GM10248 (cell line): ENCODE data around the gene RPS6KB2.

Source experiments
- CTCF ChIA-PET: fragments of 300-600 bp; sonication (Branson Sonifier 250); formaldehyde crosslinking; extraction: SDS; loops from one replicate; lab custom pipeline; 2021; ENCODE audit warnings: antibody characterized with exemption; lab: Yijun Ruan, JAX
- POLR2A ChIA-PET: fragments of 350-650 bp; sonication (Branson Sonifier 250); formaldehyde crosslinking; extraction: SDS; loops from one replicate; lab custom pipeline; 2020; ENCODE audit warnings: antibody characterized with exemption; lab: Yijun Ruan, JAX
- DNase-seq: peaks from one replicate; pipeline ENCODE4 v3.0.0; 2012; ENCODE audit errors: extremely low spot score
- TF ChIP-seq, protein P1 (sequence below): IDR thresholded peaks from 2 replicates; pipeline ENCODE4 v1.5.1; 2012; ENCODE audit warnings: mild to moderate bottlenecking, low read depth; ENCODE audit errors: extremely low read depth, missing control alignments, control extremely low read depth

RPS6KB2 gene

DNA sequence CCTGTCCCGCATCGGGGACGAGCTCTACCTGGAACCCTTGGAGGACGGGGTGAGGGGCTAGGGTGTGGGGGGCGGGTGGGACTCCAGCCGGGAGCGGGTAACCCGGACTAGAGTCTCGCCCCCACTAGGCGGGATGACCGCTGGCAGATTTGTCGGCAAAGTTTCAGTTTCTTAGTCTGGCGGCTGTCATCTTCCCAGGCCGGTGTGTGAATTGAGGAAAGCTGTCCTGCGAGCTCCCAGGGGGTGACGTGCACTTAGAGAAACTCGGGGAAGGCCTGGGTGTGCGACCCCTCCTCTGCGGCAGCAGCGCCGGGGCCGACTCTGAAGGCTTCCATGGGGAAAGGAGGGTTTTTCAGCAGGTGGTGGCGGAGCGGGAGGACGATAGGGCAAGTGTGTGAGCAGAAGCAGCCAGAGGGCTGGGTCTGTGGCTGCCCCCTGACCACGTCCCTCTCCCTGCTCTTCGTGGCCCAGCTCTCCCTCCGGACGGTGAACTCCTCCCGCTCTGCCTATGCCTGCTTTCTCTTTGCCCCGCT lies 36.0 kb upstream of the RPS6KB2 start:
- CTCF ChIA-PET, result interaction anchor here (1.1 to 42.5 kb wide), 11 partner anchors 9 to 120 kb away, joined by 3 to 1573 read pairs (median 3); partner anchors contain the start of genes CLCF1, PITPNM1, POLD4 and PPP1CA
- TF ChIP-seq, protein P1, sequence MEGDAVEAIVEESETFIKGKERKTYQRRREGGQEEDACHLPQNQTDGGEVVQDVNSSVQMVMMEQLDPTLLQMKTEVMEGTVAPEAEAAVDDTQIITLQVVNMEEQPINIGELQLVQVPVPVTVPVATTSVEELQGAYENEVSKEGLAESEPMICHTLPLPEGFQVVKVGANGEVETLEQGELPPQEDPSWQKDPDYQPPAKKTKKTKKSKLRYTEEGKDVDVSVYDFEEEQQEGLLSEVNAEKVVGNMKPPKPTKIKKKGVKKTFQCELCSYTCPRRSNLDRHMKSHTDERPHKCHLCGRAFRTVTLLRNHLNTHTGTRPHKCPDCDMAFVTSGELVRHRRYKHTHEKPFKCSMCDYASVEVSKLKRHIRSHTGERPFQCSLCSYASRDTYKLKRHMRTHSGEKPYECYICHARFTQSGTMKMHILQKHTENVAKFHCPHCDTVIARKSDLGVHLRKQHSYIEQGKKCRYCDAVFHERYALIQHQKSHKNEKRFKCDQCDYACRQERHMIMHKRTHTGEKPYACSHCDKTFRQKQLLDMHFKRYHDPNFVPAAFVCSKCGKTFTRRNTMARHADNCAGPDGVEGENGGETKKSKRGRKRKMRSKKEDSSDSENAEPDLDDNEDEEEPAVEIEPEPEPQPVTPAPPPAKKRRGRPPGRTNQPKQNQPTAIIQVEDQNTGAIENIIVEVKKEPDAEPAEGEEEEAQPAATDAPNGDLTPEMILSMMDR, result no peak
- POLR2A ChIA-PET, result interaction anchor here (0.5 to 1.9 kb wide), 6 partner anchors 9 to 153 kb away, joined by 3 to 22 read pairs (median 3); partner anchors contain the start of genes POLD4 and PPP1CA
- DNase-seq, result no peak

DNA sequence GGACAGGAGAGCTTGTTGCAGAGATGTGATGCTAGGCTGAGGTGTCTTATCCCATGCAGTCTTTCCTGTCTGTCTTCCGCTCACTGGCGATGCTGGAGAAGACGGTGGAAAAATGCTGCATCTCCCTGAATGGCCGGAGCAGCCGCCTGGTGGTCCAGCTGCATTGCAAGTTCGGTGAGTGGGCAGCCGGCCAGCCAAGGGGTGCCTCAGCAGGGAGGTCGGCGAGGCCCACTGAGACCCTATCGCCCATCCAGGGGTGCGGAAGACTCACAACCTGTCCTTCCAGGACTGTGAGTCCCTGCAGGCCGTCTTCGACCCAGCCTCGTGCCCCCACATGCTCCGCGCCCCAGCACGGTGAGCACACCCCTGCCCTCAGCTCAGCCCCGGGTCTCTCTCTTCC lies 34.9 kb upstream of the RPS6KB2 start:
- DNase-seq, result no peak
- TF ChIP-seq, protein P1, result no peak
- CTCF ChIA-PET, result interaction anchor here (3.2 to 42.5 kb wide), 2 partner anchors 8 to 26 kb away, joined by 32 to 1573 read pairs; partner anchors contain the start of genes CLCF1, POLD4 and PPP1CA
- POLR2A ChIA-PET, result interaction anchor here (0.7 kb wide), 1 partner anchor 1916 kb away, joined by 5 read pairs; no protein-coding TSS in a partner anchor

DNA sequence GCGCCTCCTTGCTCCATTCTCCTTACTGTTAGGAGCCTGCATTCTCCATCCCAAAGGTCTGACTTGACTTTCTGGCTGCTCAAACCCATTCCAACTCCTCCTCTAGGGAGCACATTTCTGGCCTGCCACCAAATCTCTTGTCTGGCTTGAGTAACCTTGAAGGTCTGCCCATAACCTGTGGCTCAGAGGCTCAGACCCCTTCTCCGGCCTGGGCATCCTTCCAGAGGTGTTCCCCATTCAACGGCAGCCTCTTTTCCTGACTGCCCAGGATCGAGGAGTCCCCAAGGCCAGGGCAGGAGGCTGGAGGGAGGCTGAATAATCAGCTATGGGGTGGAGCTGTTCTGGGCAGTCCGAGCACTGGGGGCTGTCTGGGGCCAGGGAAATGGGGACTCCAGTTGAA lies 34.3 kb upstream of the RPS6KB2 start:
- TF ChIP-seq, protein P1, result no peak
- ChIA-PET POLR2A (interaction anchor here (0.6 kb wide), 1 partner anchor 7 kb away, joined by 6 read pairs; no protein-coding TSS in a partner anchor), CTCF (interaction anchor here (3.2 to 42.5 kb wide), 2 partner anchors 8 to 27 kb away, joined by 32 to 1573 read pairs; partner anchors contain the start of genes CLCF1, POLD4 and PPP1CA)
- no peak for DNase-seq

DNA sequence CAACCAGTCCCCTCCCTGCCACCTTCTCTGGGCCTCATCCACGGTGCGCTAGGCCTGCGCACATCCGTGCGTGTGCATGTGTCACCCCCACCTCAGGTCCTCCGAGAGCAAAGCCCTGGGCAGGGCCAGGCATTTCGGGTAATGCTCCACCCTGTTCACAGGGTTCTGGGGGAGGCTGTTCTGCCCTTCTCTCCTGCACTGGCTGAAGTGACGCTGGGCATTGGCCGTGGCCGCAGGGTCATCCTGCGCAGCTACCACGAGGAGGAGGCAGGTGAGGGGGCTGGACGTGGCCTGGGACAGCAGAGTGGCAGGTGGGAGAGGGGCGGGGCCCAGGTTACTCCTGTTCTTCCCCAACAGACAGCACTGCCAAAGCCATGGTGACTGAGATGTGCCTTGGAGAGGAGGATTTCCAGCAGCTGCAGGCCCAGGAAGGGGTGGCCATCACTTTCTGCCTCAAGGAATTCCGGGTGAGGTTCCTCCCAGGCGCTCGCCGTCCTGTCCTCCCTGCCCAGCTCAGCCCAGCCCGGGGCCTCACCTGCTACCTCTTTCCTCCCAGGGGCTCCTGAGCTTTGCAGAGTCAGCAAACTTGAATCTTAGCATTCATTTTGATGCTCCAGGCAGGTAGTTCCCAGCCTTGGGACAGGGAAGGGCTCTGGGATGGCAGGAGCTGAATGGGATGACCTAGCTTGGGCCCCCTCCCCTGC lies 32.6 kb upstream of the RPS6KB2 start:
- DNase-seq, result no peak
- ChIA-PET CTCF (interaction anchor here (1.3 to 42.5 kb wide), 2 partner anchors 29 to 72 kb away, joined by 3 to 1573 read pairs; partner anchors contain the start of genes CLCF1 and POLD4), POLR2A (interaction anchor here (0.9 kb wide), 1 partner anchor 15 kb away, joined by 3 read pairs; no protein-coding TSS in a partner anchor)
- TF ChIP-seq, protein P1, result no peak

DNA sequence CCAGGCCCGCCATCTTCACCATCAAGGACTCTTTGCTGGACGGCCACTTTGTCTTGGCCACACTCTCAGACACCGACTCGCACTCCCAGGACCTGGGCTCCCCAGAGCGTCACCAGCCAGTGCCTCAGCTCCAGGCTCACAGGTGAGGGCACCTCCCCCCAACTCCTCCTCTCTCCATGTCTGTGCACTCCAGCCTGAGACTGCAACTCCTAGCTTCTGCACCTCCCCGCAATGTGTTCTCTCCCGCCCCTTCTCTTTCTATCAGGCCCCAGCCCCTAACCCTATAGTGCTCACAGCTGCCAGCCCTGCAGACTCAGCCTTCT lies 32.1 kb upstream of the RPS6KB2 start:
- POLR2A ChIA-PET, result interaction anchor here (0.9 to 1.2 kb wide), 2 partner anchors 15 to 156 kb away, joined by 3 read pairs; no protein-coding TSS in a partner anchor
- no peak for DNase-seq
- CTCF ChIA-PET, result interaction anchor here (1.3 to 42.5 kb wide), 2 partner anchors 29 to 72 kb away, joined by 3 to 1573 read pairs; partner anchors contain the start of genes CLCF1 and POLD4
- TF ChIP-seq, protein P1, result no peak
